Activated CD4-positive, alpha-beta T cell treated with anti-CD3 and anti-CD28 coated beads, Interleukin-2, Interleukin-6, amounts not matched to agents 100 ng/mL and 50 ng/mL, durations not matched to agents 16 hours and 8 hours (primary cell): ENCODE data around the gene CC2D2B.
"Not testable (repeated sequence)": the region's sequence is repeated elsewhere in the genome, so short reads cannot be mapped to it uniquely, and the experiment has no call there.

Source experiments
- DNase-seq: peaks from one replicate; pipeline ENCODE4 v3.0.0-alpha.2; 2020

CC2D2B gene

GRCh38 chr10:95906677-95907455 is 909 bp upstream of the CC2D2B start:
- DNase-seq = peak; percentile 57

- DNase-seq = no peak
Observed at GRCh38 chr10:95908450-95908849, 675 bp downstream of the CC2D2B start.

GRCh38 chr10:95909561-95909960 is 1.8 kb downstream of the CC2D2B start:
- DNase-seq = no peak

GRCh38 chr10:95916039-95916438 is 8.3 kb downstream of the CC2D2B start:
- DNase-seq = not testable (repeated sequence)

GRCh38 chr10:95920798-95921426 is 13.1 kb downstream of the CC2D2B start:
- DNase-seq = no peak

GRCh38 chr10:95925033-95925432 is 17.3 kb downstream of the CC2D2B start:
- no peak for DNase-seq

- DNase-seq = no peak
Observed at GRCh38 chr10:95935429-95935828, 27.7 kb downstream of the CC2D2B start.

- DNase-seq = no peak
Observed at GRCh38 chr10:95941115-95941514, 33.3 kb downstream of the CC2D2B start.

- peak; percentile 21 for DNase-seq
Observed at GRCh38 chr10:95963202-95963990, 55.6 kb downstream of the CC2D2B start.

- DNase-seq = no peak
Observed at GRCh38 chr10:95963991-95964389, 56.2 kb downstream of the CC2D2B start.

GRCh38 chr10:95964756-95965155 is 57.0 kb downstream of the CC2D2B start:
- DNase-seq = no peak

GRCh38 chr10:95976362-95977229 is 68.8 kb downstream of the CC2D2B start:
- no peak for DNase-seq

- no peak for DNase-seq
Observed at GRCh38 chr10:95982200-95982599, 74.4 kb downstream of the CC2D2B start.

GRCh38 chr10:95987685-95988426 is 80.1 kb downstream of the CC2D2B start:
- no peak for DNase-seq

GRCh38 chr10:95988702-95989101 is 80.9 kb downstream of the CC2D2B start:
- no peak for DNase-seq

GRCh38 chr10:95994376-95994775 is 86.6 kb downstream of the CC2D2B start:
- DNase-seq = not testable (repeated sequence)

- no peak for DNase-seq
Observed at GRCh38 chr10:95998255-95998784, 90.5 kb downstream of the CC2D2B start.

- DNase-seq = no peak
Observed at GRCh38 chr10:96013956-96014355, 106.2 kb downstream of the CC2D2B start.

GRCh38 chr10:96014473-96015102 is 106.8 kb downstream of the CC2D2B start:
- no peak for DNase-seq

- peak; percentile 69 for DNase-seq
Observed at GRCh38 chr10:96017191-96017687, 109.5 kb downstream of the CC2D2B start.

- DNase-seq = no peak
Observed at GRCh38 chr10:96021332-96021731, 113.6 kb downstream of the CC2D2B start.
